Osteoblast (primary cell): Measurements from ENCODE around the gene FLT3. TPM values are rescaled to one million over a fixed set of nuclear protein-coding genes. Genes with fewer than 3 reads are reported as not detected.

Experiments
- DNase-seq: peaks from one replicate; pipeline ENCODE4 v3.0.0; 2011; ENCODE audit warnings: low spot score, mixed read lengths; ENCODE audit not compliant: insufficient read length; ENCODE audit errors: missing footprints
- H2AFZ ChIP-seq: 2 replicates; pipeline ENCODE4 v1.6.0; 2011; ENCODE audit warnings: mild to moderate bottlenecking, low read length
- H3K27ac ChIP-seq: 2 replicates; pipeline ENCODE4 v1.5.1; 2011; ENCODE audit warnings: mild to moderate bottlenecking, low read depth, low read length, moderate library complexity
- H3K27me3 ChIP-seq: 2 replicates; pipeline ENCODE4 v1.6.0; 2012; ENCODE audit warnings: mild to moderate bottlenecking, control low read depth, inconsistent platforms, low read length, moderate library complexity; ENCODE audit not compliant: insufficient read depth
- H3K36me3 ChIP-seq: 2 replicates; pipeline ENCODE4 v1.5.1; 2011; ENCODE audit warnings: mild to moderate bottlenecking, low read length, control low read depth, moderate library complexity; ENCODE audit not compliant: insufficient read depth
- H3K4me1 ChIP-seq: 2 replicates; pipeline ENCODE4 v1.5.1; 2011; ENCODE audit warnings: mild to moderate bottlenecking, low read length, control low read depth, moderate library complexity; ENCODE audit not compliant: insufficient read depth
- H3K4me2 ChIP-seq: 2 replicates; pipeline ENCODE4 v1.6.0; 2011; ENCODE audit warnings: mild to moderate bottlenecking, low read length; ENCODE audit not compliant: insufficient read depth
- H3K4me3 ChIP-seq: fragments of 200-600 bp; sonication (generic); 3 replicates; pipeline ENCODE4 v1.5.1; 2012; ENCODE audit warnings: mild to moderate bottlenecking, low read length, inconsistent platforms; ENCODE audit not compliant: insufficient read depth
- H3K79me2 ChIP-seq: 2 replicates; pipeline ENCODE4 v1.6.0; 2012; ENCODE audit warnings: mild to moderate bottlenecking, low read length, control low read depth, inconsistent platforms; ENCODE audit not compliant: insufficient read depth
- H3K9me3 ChIP-seq: 2 replicates; pipeline ENCODE4 v1.5.1; 2011; ENCODE audit warnings: low read depth, low read length, control low read depth
- H4K20me1 ChIP-seq: 2 replicates; pipeline ENCODE4 v1.6.0; 2012; ENCODE audit warnings: mild to moderate bottlenecking, low read length, control low read depth; ENCODE audit not compliant: insufficient read depth
- total RNA-seq: library from RNA; depleted of rRNA; stranded (reverse); fragments of >200 nt; gene quantifications from 2 replicates; pipeline ENCODE4 v1.2.3, GENCODE V29; 2012
- TF ChIP-seq, protein P1 (sequence below): IDR thresholded peaks from 2 replicates; pipeline ENCODE4 v1.5.1; 2011; ENCODE audit warnings: mild to moderate bottlenecking, low read depth, low read length, moderate library complexity; ENCODE audit errors: extremely low read depth

The FLT3 gene
- total RNA-seq, 1 donor: not detected

DNA sequence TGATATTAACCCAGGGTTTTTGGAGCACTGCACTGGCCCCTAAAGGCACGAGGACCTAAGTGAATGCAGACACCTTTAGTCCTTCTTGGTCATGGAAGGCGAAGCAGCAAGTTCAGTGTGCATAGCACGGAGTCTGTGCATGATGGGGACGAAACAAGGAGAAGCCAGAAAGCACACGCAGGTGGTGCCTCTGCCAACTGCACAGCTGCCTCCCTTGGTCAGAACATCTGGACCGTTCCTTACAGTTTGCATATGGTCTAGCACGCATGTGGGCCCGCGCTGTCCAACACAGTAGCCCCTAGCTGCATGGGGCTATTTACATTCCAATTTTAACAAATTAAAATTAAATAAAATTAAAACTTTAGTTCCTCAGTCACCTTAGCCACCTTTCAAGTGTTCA is 44.0 kb downstream of the FLT3 start:
- H2AFZ ChIP-seq: no peak overlapping the region
- H3K36me3 ChIP-seq: no peaks in the 10 kb centered on the region
- no peak overlapping the region for H3K4me2 ChIP-seq
- peaks cover 16% of the 10 kb centered on the region for H3K27me3 ChIP-seq
- no peak overlapping the region for H3K27ac ChIP-seq
- TF ChIP-seq, protein P1, sequence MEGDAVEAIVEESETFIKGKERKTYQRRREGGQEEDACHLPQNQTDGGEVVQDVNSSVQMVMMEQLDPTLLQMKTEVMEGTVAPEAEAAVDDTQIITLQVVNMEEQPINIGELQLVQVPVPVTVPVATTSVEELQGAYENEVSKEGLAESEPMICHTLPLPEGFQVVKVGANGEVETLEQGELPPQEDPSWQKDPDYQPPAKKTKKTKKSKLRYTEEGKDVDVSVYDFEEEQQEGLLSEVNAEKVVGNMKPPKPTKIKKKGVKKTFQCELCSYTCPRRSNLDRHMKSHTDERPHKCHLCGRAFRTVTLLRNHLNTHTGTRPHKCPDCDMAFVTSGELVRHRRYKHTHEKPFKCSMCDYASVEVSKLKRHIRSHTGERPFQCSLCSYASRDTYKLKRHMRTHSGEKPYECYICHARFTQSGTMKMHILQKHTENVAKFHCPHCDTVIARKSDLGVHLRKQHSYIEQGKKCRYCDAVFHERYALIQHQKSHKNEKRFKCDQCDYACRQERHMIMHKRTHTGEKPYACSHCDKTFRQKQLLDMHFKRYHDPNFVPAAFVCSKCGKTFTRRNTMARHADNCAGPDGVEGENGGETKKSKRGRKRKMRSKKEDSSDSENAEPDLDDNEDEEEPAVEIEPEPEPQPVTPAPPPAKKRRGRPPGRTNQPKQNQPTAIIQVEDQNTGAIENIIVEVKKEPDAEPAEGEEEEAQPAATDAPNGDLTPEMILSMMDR: no peak
- H3K4me1 ChIP-seq: no peaks in the 10 kb centered on the region
- DNase-seq: no peak
- H3K9me3 ChIP-seq: no peaks in the 10 kb centered on the region
- no peaks in the 10 kb centered on the region for H3K79me2 ChIP-seq
- no peak overlapping the region for H3K4me3 ChIP-seq
- H4K20me1 ChIP-seq: no peaks in the 10 kb centered on the region

DNA sequence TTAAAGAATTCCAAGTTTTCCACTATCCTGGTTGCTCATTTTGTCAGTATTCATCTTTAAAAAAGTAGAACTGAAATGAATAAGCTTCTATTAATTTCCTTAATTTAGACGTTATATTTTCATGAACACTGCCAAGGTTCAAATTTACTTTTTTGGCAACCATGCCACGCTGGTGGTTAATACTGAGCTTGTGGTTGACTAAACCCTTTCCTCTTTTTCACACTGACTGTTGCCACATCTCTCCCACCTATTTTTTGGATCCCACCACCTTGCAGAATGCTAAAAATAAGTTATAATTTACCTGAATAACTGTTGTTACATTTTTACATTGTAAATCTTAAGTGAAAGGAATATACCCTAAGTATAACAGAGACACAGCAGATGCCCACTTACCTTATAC is 45.0 kb downstream of the FLT3 start:
- Histone ChIP-seq H3K27ac (no peak overlapping the region), H2AFZ (no peak overlapping the region), H3K79me2 (no peaks in the 10 kb centered on the region), H3K9me3 (no peaks in the 10 kb centered on the region), H4K20me1 (no peaks in the 10 kb centered on the region), H3K4me2 (no peak overlapping the region), H3K27me3 (peaks cover 18% of the 10 kb centered on the region), H3K4me1 (no peaks in the 10 kb centered on the region), H3K36me3 (no peaks in the 10 kb centered on the region), H3K4me3 (no peak overlapping the region)
- TF ChIP-seq, protein P1: no peak
- no peak for DNase-seq

DNA sequence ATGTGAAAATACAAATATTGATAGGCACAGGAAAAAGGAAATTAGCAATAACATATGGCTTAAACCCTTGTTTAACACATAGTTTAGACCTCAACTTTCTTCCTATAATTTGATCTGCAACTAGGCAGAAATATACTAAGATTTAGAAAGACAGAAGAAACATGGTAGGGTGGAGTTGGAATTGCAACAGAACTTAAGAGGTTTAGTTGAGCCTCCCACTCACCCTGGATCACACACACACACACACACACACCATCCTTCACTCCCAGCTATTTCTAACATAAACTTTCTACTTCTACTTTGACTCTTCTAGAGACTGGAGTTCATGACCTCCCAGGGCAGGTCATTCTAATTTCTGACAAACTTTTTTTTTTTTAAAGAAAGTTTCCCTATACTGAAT is 47.4 kb downstream of the FLT3 start:
- no peak for DNase-seq
- Histone ChIP-seq H3K9me3 (no peaks in the 10 kb centered on the region), H2AFZ (no peak overlapping the region), H3K79me2 (no peaks in the 10 kb centered on the region), H3K4me3 (no peak overlapping the region), H3K4me2 (no peak overlapping the region), H3K27me3 (peaks cover 21% of the 10 kb centered on the region), H3K27ac (no peak overlapping the region), H4K20me1 (no peaks in the 10 kb centered on the region), H3K4me1 (no peaks in the 10 kb centered on the region), H3K36me3 (no peaks in the 10 kb centered on the region)
- TF ChIP-seq, protein P1: no peak

DNA sequence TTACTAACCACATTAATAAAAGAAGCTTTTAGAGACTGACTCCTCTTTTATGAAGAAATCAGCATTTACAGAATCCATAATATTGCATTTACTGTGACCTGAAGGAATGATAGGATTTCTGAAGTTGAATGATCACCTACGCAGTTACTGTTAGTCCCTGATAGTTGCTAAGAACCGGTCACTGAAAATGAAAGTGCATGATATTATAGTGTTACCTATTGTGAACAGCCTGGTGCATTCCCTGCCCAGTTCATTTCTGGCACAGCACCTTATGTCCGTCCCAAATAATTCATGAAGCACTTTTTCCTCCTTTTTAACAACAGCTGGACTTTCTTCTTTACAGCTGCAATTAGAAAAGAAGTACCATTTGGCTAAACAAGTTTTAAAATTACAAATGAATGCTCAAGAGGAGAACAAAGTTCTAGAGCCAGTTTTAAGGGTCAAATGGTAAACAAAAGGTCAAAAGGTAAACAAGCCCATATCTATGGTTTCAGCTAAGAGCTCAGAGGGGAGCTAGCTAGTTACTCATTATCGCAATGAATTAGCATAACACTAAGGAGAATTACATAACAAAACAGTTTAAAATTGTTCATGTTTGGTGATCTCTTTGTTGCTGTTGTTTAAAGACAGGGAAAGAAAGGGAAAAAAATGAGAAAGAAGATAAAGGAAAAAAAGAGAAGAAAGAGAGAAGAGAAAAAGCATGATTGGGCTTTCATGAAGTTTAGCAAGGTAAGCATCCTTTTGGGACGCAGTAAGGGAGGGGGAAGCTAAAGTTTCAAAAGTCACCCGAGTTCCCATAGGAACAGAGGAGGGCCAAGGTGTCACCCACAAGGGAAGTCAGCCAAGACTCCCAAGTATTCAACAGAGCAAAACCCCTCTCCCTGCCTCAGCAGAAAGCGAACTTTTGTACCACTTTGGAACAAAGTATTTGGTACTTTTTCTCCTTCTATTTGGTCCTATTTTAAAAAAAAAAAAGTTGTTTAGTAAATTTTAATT is 50.2 kb downstream of the FLT3 start:
- H4K20me1 ChIP-seq: no peaks in the 10 kb centered on the region
- H2AFZ ChIP-seq: no peak overlapping the region
- TF ChIP-seq, protein P1: no peak
- H3K9me3 ChIP-seq: no peaks in the 10 kb centered on the region
- H3K36me3 ChIP-seq: no peaks in the 10 kb centered on the region
- no peak overlapping the region for H3K27ac ChIP-seq
- DNase-seq: no peak
- H3K79me2 ChIP-seq: no peaks in the 10 kb centered on the region
- H3K4me1 ChIP-seq: no peaks in the 10 kb centered on the region
- peaks cover 5% of the 10 kb centered on the region for H3K27me3 ChIP-seq
- H3K4me3 ChIP-seq: no peak overlapping the region
- no peak overlapping the region for H3K4me2 ChIP-seq
